ENCODE data around the gene ULK4. TPM values are rescaled to one million over a fixed set of nuclear protein-coding genes. Genes with fewer than 3 reads are reported as not detected.

Gene ULK4
- total and polyA plus RNA-seq, 2 of the 8 experiments (the other 6 are each of a cell fraction or from before 2014, with no cell fraction given), result 3.0 to 10.8 TPM

GRCh38 chr3:41690766-41691563, 270.9 kb downstream of the ULK4 start:
- Histone ChIP-seq H3K18ac (ENCODE audit: extremely low read depth, low read length) (no peak overlapping the region), H2AFZ (ENCODE audit: low read length) (no peak overlapping the region), H2BK20ac (ENCODE audit: low read length) (no peak overlapping the region), H3K56ac (replicated peaks; ENCODE audit: insufficient read length, low read depth, low read length) (no peak overlapping the region), H3K4me2 (ENCODE audit: insufficient read depth in 1 of 2, low read depth in 2 of 2, low read length in 2 of 2) (no peak overlapping the region), H3K27ac (ENCODE audit: low read depth, low read length) (no peak overlapping the region), H2AK5ac (ENCODE audit: low read depth, low read length) (no peak overlapping the region), H3K9ac (replicated peaks in 1 of 4; ENCODE audit: extremely low read depth in 1 of 4, low read depth in 3 of 4, low read length in 3 of 4) (no peak overlapping the region), H3K14ac (ENCODE audit: insufficient read length) (no peak overlapping the region), H2BK120ac (replicated peaks; ENCODE audit: low read depth, low read length) (no peak overlapping the region), H3K4me3 (ENCODE audit: extremely low read depth in 1 of 4, insufficient read depth in 2 of 4, low read depth in 3 of 4, low read length in 4 of 4) (no peak overlapping the region), H2BK15ac (ENCODE audit: low read length) (no peak overlapping the region), H4K91ac (replicated peaks; ENCODE audit: insufficient read length, low read length) (no peak overlapping the region), H2BK12ac (ENCODE audit: low read depth, low read length) (no peak overlapping the region), H4K20me1 (replicated peaks in 1 of 2; ENCODE audit: control insufficient read depth in 1 of 2, insufficient read depth in 2 of 2, low read length in 2 of 2) (no peaks in the 10 kb centered on the region), H3K23ac (ENCODE audit: insufficient read length) (no peak overlapping the region), H3K23me2 (ENCODE audit: low read depth, low read length) (no peaks in the 10 kb centered on the region), H4K8ac (ENCODE audit: extremely low read depth, insufficient read depth, low read length) (no peak overlapping the region), H3K79me1 (ENCODE audit: low read depth, low read length) (no peaks in the 10 kb centered on the region), H2BK5ac (ENCODE audit: low read depth, low read length) (no peak overlapping the region), H3K9me3 (ENCODE audit: insufficient read depth in 2 of 2, low read depth in 1 of 2, low read length in 1 of 2) (no peaks in the 10 kb centered on the region), H4K5ac (ENCODE audit: insufficient read length, low read depth, low read length) (no peak overlapping the region), H3K4me1 (replicated peaks in 1 of 4; ENCODE audit: control insufficient read depth in 3 of 4, insufficient read depth in 4 of 4, low read length in 3 of 4) (no peaks in the 10 kb centered on the region), H3K36me3 (ENCODE audit: control insufficient read depth in 2 of 4, insufficient read depth in 4 of 4, low read length in 3 of 4) (no peaks in the 10 kb centered on the region; a peak in 1 of 8 replicates), H3K4ac (replicated peaks; ENCODE audit: insufficient read length, low read depth, low read length) (no peak overlapping the region), H3K27me3 (replicated peaks in 1 of 4; ENCODE audit: control insufficient read depth in 3 of 4, extremely low read depth in 1 of 4, insufficient read depth in 3 of 4, low read length in 3 of 4) (no peaks in the 10 kb centered on the region), H3K79me2 (ENCODE audit: control insufficient read depth in 1 of 2, insufficient read depth in 2 of 2, low read length in 2 of 2) (no peaks in the 10 kb centered on the region; a peak in 1 of 4 replicates)
- ChIA-PET POLR2A (ENCODE audit: partially characterized antibody) (no interaction called here), CTCF (ENCODE audit: partially characterized antibody) (interaction anchor here (1.5 to 2.0 kb wide), 2 partner anchors 9 to 189 kb away, joined by 5 to 6 read pairs; no protein-coding TSS in a partner anchor)
- WGBS, 2 experiments (ENCODE audit: extremely low coverage in 1 of 2, insufficient coverage in 1 of 2, insufficient read length in 1 of 2, insufficient replicate concordance in 2 of 2, low coverage in 1 of 2, low lambda C conversion rate in 2 of 2, missing lambda C conversion rate in 1 of 2), result 93% methylated on average over 5 of the region's 5 CpGs; no CpG with 5 or more reads in 1 of the 2 experiments
- DNase-seq (ENCODE audit: low read depth in 1 of 2, low spot score in 2 of 2) (no peak), FAIRE-seq (no peak)
- TF ChIP-seq JUN (IDR thresholded peaks at IDR 0.05; ENCODE audit: low read depth, low read length) (no peak), CREB1 (IDR thresholded peaks at IDR 0.05) (no peak), BACH1 (IDR thresholded peaks at IDR 0.05; ENCODE audit: low read length) (no peak), KDM4A (IDR thresholded peaks at IDR 0.05; ENCODE audit: low read depth, low read length, severe bottlenecking) (no peak), NANOG (IDR thresholded peaks at IDR 0.05; ENCODE audit: insufficient read depth, low read depth, low read length, poor library complexity, severe bottlenecking) (no peak), TAF7 (optimal IDR thresholded peaks at IDR 0.05; ENCODE audit: borderline replicate concordance, low read depth, low read length) (no peak), E2F6 (IDR thresholded peaks at IDR 0.05) (no peak), GABPA (IDR thresholded peaks at IDR 0.05; ENCODE audit: borderline replicate concordance, insufficient read depth, low read length) (no peak), TCF12 (IDR thresholded peaks at IDR 0.05; ENCODE audit: low read depth, low read length) (no peak), BRCA1 (IDR thresholded peaks at IDR 0.05; ENCODE audit: low read depth, low read length) (no peak), CEBPB (IDR thresholded peaks at IDR 0.05; ENCODE audit: low read depth, low read length) (no peak), TEAD4 (IDR thresholded peaks at IDR 0.05; ENCODE audit: low read depth, low read length) (no peak), SIX5 (IDR thresholded peaks at IDR 0.05; ENCODE audit: low read depth, low read length) (no peak)

Measured in H1 (cell line).